Activated CD8-positive, alpha-beta memory T cell treated with anti-CD3 and anti-CD28 coated beads for 48 hours (primary cell): ENCODE measurements around the gene CMIP.

Source experiments
- DNase-seq, 3 experiments: peaks; one replicate each; pipeline ENCODE4 v3.0.0-alpha.2; 2020; ENCODE audit warnings: low read depth in 2 of 3, low spot score in 2 of 3

The CMIP gene

GRCh38 chr16:81547194-81547938 is 102.8 kb downstream of the CMIP start:
- DNase-seq, result no peak

- no peak for DNase-seq
Measured at GRCh38 chr16:81547939-81548216, 103.3 kb downstream of the CMIP start.

- DNase-seq, result no peak
Measured at GRCh38 chr16:81548551-81548875, 103.9 kb downstream of the CMIP start.

GRCh38 chr16:81548876-81549546 is 104.4 kb downstream of the CMIP start:
- DNase-seq, result no peak

- DNase-seq, result no peak
Measured at GRCh38 chr16:81549547-81550431, 105.2 kb downstream of the CMIP start.

- DNase-seq, result no peak
Measured at GRCh38 chr16:81550432-81550808, 105.8 kb downstream of the CMIP start.

GRCh38 chr16:81551151-81551808 is 106.7 kb downstream of the CMIP start:
- no peak for DNase-seq

- DNase-seq, result no peak
Measured at GRCh38 chr16:81551821-81552304, 107.3 kb downstream of the CMIP start.

- DNase-seq, result no peak
Measured at GRCh38 chr16:81552743-81553079, 108.1 kb downstream of the CMIP start.

- no peak for DNase-seq
Measured at GRCh38 chr16:81553080-81553813, 108.6 kb downstream of the CMIP start.

- DNase-seq, result no peak
Measured at GRCh38 chr16:81553814-81554675, 109.4 kb downstream of the CMIP start.

GRCh38 chr16:81554979-81555378 is 110.4 kb downstream of the CMIP start:
- DNase-seq, result no peak

GRCh38 chr16:81555660-81556059 is 111.1 kb downstream of the CMIP start:
- no peak for DNase-seq

GRCh38 chr16:81556715-81557284 is 112.2 kb downstream of the CMIP start:
- no peak for DNase-seq

- DNase-seq, result no peak
Measured at GRCh38 chr16:81558077-81558443, 113.5 kb downstream of the CMIP start.

GRCh38 chr16:81558444-81559175 is 114.0 kb downstream of the CMIP start:
- no peak for DNase-seq

- DNase-seq, result no peak
Measured at GRCh38 chr16:81560979-81561657, 116.5 kb downstream of the CMIP start.

GRCh38 chr16:81562174-81562849 is 117.7 kb downstream of the CMIP start:
- DNase-seq, result no peak
